Measurements from ENCODE around the gene SMAD4. TPM values are rescaled to one million over a fixed set of nuclear protein-coding genes. Genes with fewer than 3 reads are reported as not detected.

SMAD4 gene
- total and polyA plus RNA-seq, 2 of the 8 experiments (the other 6 are each of a cell fraction or from before 2014, with no cell fraction given), result 86.5 to 139 TPM

DNA sequence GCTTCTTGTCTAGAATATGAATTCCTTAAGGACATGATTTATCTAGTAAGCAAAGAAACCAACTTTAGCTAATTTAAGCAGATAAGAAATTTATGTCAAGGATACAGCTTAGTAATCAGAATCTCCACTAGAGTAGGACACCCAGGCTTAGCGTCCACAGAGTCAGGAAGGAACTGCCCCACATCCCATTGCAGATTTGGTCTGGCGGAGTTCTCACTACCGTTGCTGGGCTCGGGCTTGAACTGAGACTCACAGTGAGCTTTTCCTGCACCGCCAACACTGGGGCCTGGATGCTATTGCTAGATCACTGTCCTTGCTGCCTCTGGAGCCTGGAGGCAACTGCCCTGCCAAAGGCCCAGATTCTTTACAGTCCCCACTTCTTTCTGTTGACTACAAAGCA is 68.1 kb downstream of the SMAD4 start:
- no peak overlapping the region for H2BK12ac ChIP-seq (ENCODE audit: low read depth, low read length)
- FAIRE-seq, result no peak
- TF ChIP-seq, protein P1, sequence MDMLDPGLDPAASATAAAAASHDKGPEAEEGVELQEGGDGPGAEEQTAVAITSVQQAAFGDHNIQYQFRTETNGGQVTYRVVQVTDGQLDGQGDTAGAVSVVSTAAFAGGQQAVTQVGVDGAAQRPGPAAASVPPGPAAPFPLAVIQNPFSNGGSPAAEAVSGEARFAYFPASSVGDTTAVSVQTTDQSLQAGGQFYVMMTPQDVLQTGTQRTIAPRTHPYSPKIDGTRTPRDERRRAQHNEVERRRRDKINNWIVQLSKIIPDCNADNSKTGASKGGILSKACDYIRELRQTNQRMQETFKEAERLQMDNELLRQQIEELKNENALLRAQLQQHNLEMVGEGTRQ (IDR thresholded peaks at IDR 0.05; ENCODE audit: low read length), result no peak
- no peak for TF ChIP-seq NRF1 (IDR thresholded peaks at IDR 0.05; ENCODE audit: low read depth, low read length)
- no peak for TF ChIP-seq BCL11A (IDR thresholded peaks at IDR 0.05; ENCODE audit: low read depth in 2 of 2, low read length in 2 of 2)
- TF ChIP-seq CBX8 (IDR thresholded peaks at IDR 0.05; ENCODE audit: borderline replicate concordance, low read depth, low read length), result no peak
- TF ChIP-seq, protein P2, sequence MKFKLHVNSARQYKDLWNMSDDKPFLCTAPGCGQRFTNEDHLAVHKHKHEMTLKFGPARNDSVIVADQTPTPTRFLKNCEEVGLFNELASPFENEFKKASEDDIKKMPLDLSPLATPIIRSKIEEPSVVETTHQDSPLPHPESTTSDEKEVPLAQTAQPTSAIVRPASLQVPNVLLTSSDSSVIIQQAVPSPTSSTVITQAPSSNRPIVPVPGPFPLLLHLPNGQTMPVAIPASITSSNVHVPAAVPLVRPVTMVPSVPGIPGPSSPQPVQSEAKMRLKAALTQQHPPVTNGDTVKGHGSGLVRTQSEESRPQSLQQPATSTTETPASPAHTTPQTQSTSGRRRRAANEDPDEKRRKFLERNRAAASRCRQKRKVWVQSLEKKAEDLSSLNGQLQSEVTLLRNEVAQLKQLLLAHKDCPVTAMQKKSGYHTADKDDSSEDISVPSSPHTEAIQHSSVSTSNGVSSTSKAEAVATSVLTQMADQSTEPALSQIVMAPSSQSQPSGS (IDR thresholded peaks at IDR 0.05; ENCODE audit: low read length), result no peak
- TF ChIP-seq, protein P3, sequence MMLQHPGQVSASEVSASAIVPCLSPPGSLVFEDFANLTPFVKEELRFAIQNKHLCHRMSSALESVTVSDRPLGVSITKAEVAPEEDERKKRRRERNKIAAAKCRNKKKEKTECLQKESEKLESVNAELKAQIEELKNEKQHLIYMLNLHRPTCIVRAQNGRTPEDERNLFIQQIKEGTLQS (IDR thresholded peaks at IDR 0.05; ENCODE audit: insufficient read depth, low read depth, low read length), result no peak
- TF ChIP-seq POLR2AphosphoS5 (IDR thresholded peaks at IDR 0.05; ENCODE audit: low read depth, low read length), result no peak
- TF ChIP-seq HDAC2 (IDR thresholded peaks at IDR 0.05; ENCODE audit: borderline replicate concordance in 1 of 2, low read depth in 2 of 2, low read length in 2 of 2), result no peak
- no peak for TF ChIP-seq JUN (IDR thresholded peaks at IDR 0.05; ENCODE audit: low read depth, low read length)
- no peak for TF ChIP-seq EP300 (IDR thresholded peaks at IDR 0.05; ENCODE audit: borderline replicate concordance in 1 of 2, low read depth in 2 of 2, low read length in 2 of 2)

More for the DNA sequence above, 68.1 kb downstream of the SMAD4 start:
- no peak for DNase-seq (ENCODE audit: low read depth in 1 of 2, low spot score in 2 of 2)
- Histone ChIP-seq H2AK5ac (ENCODE audit: low read depth, low read length) (no peak overlapping the region), H3K23me2 (ENCODE audit: low read depth, low read length) (no peaks in the 10 kb centered on the region), H2BK15ac (ENCODE audit: low read length) (no peak overlapping the region), H3K36me3 (ENCODE audit: control insufficient read depth in 2 of 4, insufficient read depth in 4 of 4, low read length in 3 of 4) (no peaks in the 10 kb centered on the region), H3K4me3 (ENCODE audit: extremely low read depth in 1 of 4, insufficient read depth in 2 of 4, low read depth in 3 of 4, low read length in 4 of 4) (no peak overlapping the region), H4K8ac (ENCODE audit: extremely low read depth, insufficient read depth, low read length) (no peak overlapping the region), H3K9me3 (ENCODE audit: insufficient read depth in 2 of 2, low read depth in 1 of 2, low read length in 1 of 2) (no peaks in the 10 kb centered on the region; a peak in 2 of 4 replicates), H3K14ac (ENCODE audit: insufficient read length) (no peak overlapping the region), H4K91ac (replicated peaks; ENCODE audit: insufficient read length, low read length) (no peak overlapping the region), H3K27me3 (replicated peaks in 1 of 4; ENCODE audit: control insufficient read depth in 3 of 4, extremely low read depth in 1 of 4, insufficient read depth in 3 of 4, low read length in 3 of 4) (no peaks in the 10 kb centered on the region), H3K27ac (ENCODE audit: low read depth, low read length) (no peak overlapping the region), H4K20me1 (replicated peaks in 1 of 2; ENCODE audit: control insufficient read depth in 1 of 2, insufficient read depth in 2 of 2, low read length in 2 of 2) (no peaks in the 10 kb centered on the region), H2BK20ac (ENCODE audit: low read length) (no peak overlapping the region), H2AFZ (ENCODE audit: low read length) (no peak overlapping the region), H3K4me2 (ENCODE audit: insufficient read depth in 1 of 2, low read depth in 2 of 2, low read length in 2 of 2) (no peak overlapping the region), H3K79me2 (ENCODE audit: control insufficient read depth in 1 of 2, insufficient read depth in 2 of 2, low read length in 2 of 2) (no peaks in the 10 kb centered on the region), H3K18ac (ENCODE audit: extremely low read depth, low read length) (no peak overlapping the region), H3K4ac (replicated peaks; ENCODE audit: insufficient read length, low read depth, low read length) (no peak overlapping the region), H3K23ac (ENCODE audit: insufficient read length) (no peak overlapping the region), H3K79me1 (ENCODE audit: low read depth, low read length) (no peaks in the 10 kb centered on the region), H3K4me1 (replicated peaks in 1 of 4; ENCODE audit: control insufficient read depth in 3 of 4, insufficient read depth in 4 of 4, low read length in 3 of 4) (no peaks in the 10 kb centered on the region), H2BK5ac (ENCODE audit: low read depth, low read length) (no peak overlapping the region; the same call in 1 of the 2 replicates), H4K5ac (ENCODE audit: insufficient read length, low read depth, low read length) (no peak overlapping the region), H3K56ac (replicated peaks; ENCODE audit: insufficient read length, low read depth, low read length) (no peak overlapping the region), H3K9ac (replicated peaks in 1 of 4; ENCODE audit: extremely low read depth in 1 of 4, low read depth in 3 of 4, low read length in 3 of 4) (no peak overlapping the region), H2BK120ac (replicated peaks; ENCODE audit: low read depth, low read length) (no peak overlapping the region)
- ChIA-PET POLR2A (ENCODE audit: partially characterized antibody) (interaction anchor here (1.2 kb wide), 1 partner anchor 108 kb away, joined by 3 read pairs; no protein-coding TSS in a partner anchor), CTCF (ENCODE audit: partially characterized antibody) (interaction anchor here (0.6 to 1.0 kb wide), 3 partner anchors 9 to 344 kb away, joined by 3 read pairs; no protein-coding TSS in a partner anchor)
- WGBS, 2 experiments (ENCODE audit: extremely low coverage in 1 of 2, insufficient coverage in 1 of 2, insufficient read length in 1 of 2, insufficient replicate concordance in 2 of 2, low coverage in 1 of 2, low lambda C conversion rate in 2 of 2, missing lambda C conversion rate in 1 of 2), result 85% methylated on average over 5 of the region's 5 CpGs; no CpG with 5 or more reads in 1 of the 2 experiments

Data from H1 (cell line).